Liver (tissue), 3 donors: ENCODE results near the gene HAUS8.

Experiments
- REST ChIP-seq: IDR thresholded peaks from 2 replicates; pipeline ENCODE4 v1.6.1; 2016; ENCODE audit warnings: antibody characterized with exemption, mild to moderate bottlenecking
- TAF1 ChIP-seq: conservative IDR thresholded peaks from 2 replicates; pipeline ENCODE4 v1.6.1; 2016; ENCODE audit warnings: antibody characterized with exemption, mild to moderate bottlenecking
- YY1 ChIP-seq: IDR thresholded peaks from 2 replicates; pipeline ENCODE4 v1.6.1; 2016; ENCODE audit warnings: antibody characterized with exemption, mild to moderate bottlenecking
- TF ChIP-seq, protein P1 (sequence below): fragments of 150-350 bp; IDR thresholded peaks from 2 replicates; pipeline ENCODE4 v1.5.1; 2017; ENCODE audit warnings: improper control_type of control experiment, low read depth, low read length; ENCODE audit not compliant: missing input control
- donor health status: healthy.
- donor health status: healthy.

DNA sequence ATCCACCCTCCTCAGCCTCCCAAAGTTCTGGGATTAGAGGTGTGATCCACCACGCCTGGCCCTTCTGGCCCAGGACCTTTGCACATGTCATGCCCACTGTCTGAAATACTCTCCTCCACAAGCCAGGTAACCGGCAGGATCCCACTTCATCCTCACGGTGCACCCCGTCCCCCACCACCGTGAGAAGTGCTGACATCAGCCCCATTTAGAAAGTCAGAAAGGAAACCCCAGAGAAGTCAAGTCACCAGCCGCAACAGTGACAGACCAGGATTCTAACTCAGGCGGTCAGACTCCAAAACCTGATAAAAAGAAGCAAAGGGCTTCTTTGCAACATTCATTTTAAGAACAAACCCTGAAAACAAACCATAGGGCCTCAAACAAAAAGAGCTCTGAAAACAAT is 52.5 kb downstream of the HAUS8 start:
- TF ChIP-seq TAF1 (no peak), YY1 (no peak), REST (no peak)
- TF ChIP-seq, protein P1, sequence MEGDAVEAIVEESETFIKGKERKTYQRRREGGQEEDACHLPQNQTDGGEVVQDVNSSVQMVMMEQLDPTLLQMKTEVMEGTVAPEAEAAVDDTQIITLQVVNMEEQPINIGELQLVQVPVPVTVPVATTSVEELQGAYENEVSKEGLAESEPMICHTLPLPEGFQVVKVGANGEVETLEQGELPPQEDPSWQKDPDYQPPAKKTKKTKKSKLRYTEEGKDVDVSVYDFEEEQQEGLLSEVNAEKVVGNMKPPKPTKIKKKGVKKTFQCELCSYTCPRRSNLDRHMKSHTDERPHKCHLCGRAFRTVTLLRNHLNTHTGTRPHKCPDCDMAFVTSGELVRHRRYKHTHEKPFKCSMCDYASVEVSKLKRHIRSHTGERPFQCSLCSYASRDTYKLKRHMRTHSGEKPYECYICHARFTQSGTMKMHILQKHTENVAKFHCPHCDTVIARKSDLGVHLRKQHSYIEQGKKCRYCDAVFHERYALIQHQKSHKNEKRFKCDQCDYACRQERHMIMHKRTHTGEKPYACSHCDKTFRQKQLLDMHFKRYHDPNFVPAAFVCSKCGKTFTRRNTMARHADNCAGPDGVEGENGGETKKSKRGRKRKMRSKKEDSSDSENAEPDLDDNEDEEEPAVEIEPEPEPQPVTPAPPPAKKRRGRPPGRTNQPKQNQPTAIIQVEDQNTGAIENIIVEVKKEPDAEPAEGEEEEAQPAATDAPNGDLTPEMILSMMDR = no peak
